ENCODE data around the gene OR51B5.
A peak's percentile ranks its signal among the peaks of the same experiment; 100 is the strongest.
"Not testable (repeated sequence)": the region's sequence is repeated elsewhere in the genome, so short reads cannot be mapped to it uniquely, and the experiment has no call there.

Gene OR51B5, protein sequence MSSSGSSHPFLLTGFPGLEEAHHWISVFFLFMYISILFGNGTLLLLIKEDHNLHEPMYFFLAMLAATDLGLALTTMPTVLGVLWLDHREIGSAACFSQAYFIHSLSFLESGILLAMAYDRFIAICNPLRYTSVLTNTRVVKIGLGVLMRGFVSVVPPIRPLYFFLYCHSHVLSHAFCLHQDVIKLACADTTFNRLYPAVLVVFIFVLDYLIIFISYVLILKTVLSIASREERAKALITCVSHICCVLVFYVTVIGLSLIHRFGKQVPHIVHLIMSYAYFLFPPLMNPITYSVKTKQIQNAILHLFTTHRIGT

GRCh38 chr11:5343474-5344335, at the start of gene OR51B5:
Gene OR51B5, minus strand, starts transcription at chr11:5343524. Its CDS starts 0 bp downstream, at chr11:5343524.
- DNase-seq, result no peak

DNA sequence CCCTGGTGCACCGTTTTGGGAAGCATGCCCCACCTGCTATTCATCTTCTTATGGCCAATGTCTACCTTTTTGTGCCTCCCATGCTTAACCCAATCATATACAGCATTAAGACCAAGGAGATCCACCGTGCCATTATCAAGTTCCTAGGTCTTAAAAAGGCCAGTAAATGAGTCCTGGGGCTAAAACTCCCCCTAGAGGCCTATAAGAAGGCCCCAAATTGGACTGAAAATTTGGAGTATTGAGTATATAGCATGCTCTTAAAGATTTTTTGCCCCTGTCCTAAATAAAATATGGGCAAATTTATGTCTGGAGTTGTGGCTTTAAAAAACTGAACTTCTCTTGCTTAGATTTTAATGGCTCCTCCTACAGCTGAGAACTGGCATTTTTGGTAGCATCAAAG, 46.9 kb upstream of the OR51B5 start:
- no peak for DNase-seq

GRCh38 chr11:5384335-5384734, 41.0 kb upstream of the OR51B5 start:
- DNase-seq, result no peak

DNA sequence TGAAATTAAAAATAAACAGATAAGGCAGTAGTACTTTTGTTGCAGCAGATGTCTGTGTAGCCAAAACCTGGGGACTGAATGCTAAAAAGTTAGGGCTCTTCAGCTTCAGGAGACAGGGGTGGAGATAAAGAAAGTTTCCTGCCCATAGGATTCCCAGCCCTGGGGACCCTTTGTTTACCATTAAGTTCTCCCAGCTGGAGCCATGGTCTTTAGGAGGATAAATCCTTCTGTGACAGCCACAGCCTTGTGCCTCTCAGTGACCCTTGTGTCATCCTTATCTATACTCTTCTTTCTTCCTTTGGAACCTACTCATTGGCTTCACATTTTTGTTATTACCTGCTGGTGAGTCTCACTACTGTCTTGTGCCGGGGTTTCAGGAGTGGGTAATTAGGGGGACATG, 40.3 kb upstream of the OR51B5 start, which contains the start of gene OR51M1:
Gene OR51M1 (plus strand): TSS at position 237 of the 400 bp plus-strand sequence. CDS start 5,587 bp downstream, outside the sequence.
- DNase-seq, result no peak

DNA sequence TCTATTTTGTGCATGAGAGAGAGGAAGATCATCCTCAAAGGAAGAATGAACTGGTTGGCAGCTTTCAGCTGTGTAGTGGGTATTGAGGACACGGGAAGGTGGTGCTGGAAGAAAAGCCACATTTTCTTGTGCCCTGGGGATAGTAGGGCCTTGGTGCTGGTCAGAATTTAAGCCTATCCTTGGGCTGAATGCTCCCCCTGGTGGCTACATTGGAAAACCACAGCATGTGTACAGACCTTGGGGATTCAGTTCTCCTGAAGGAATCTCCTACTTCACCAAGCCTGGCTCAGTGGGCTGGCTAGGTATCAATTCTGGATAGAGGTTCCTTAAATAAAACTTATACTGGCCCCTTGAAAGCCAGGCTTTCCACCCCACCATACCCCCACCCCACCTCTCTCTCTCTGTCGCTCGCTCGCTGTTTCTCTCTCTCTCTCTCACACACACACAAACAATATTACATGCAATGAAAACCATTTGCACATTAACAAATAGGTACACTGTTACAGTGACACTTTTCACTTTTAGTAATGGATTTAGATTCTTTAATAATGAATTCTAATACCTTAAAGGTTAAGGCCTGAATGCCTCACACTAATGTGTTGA, 37.5 kb upstream of the OR51B5 start:
- DNase-seq, result peak; percentile 22 to 40

DNA sequence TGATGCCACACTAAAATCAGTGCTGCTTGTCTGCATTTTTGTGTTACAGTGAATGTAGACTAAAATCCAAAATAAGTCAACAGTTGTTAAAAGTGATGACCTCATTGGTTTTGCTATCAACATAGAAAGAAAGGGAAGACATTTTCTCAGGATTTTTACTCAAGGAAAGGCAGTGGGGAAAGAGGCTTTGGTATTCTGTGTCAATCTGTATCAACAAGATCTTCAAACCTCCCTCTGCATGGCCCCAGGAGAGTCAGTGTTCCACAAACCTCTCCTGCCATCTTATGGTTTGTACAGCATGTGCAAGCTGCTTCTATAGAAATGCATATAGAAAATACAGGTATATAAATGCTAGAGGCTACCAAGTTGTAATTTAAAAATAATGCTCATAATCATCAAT, 26.5 kb upstream of the OR51B5 start:
- DNase-seq, result peak in 1 of 2 experiments; percentile 28

DNA sequence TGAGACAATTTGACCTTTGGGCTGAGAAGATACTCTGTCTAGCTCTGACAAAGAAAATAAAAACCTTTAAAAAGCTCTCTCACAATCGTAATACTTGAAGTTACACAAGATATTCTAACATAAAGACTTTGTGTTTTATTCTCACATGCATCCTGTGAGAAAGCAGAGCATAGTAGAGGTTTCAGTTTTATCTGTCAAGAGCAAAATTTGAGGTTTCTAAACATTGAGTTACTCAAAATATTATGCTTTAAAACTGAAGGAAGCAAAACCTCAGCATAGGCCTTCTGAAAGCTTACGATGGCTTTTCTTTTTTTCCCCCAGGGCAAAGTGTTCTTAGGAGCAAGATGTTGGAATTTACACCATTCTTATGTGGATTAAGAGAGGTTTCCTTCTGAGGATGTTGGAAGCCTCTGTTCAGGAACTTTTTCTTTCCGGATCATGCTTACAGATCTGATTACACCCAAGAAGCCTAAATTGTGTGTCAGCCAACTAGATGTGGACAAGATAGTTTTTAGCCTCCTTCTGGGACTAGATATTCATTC, 25.2 kb upstream of the OR51B5 start:
- DNase-seq, result no peak

DNA sequence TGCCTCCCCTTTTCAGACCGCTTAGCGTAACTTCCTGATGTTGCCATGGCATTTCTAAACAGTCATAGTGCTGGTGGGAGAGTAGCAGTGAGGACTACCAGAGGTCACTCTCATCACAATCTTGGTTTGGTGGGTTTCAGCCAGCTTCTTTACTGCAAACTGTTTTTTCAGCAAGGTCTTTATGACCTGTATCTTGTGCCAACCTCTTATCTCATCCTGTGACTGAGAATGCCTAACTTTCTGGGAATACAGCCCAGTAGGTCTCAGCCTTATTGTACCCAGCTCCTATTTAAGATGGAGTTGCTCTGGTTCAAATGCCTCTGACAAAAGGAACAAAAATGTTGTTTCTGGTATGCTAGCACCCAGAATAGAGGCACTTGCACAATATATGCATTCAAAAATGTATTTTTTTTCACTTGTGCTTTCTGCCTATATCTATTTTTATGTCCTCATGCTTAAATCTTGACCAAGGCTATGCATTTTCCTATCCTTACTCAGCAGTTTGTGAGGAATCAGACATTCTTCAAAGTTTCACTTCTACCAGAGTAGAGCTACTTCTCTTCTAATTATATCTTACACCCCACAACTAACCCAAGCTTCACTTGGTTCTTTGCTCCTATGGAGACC, 24.2 kb upstream of the OR51B5 start:
- no peak for DNase-seq

DNA sequence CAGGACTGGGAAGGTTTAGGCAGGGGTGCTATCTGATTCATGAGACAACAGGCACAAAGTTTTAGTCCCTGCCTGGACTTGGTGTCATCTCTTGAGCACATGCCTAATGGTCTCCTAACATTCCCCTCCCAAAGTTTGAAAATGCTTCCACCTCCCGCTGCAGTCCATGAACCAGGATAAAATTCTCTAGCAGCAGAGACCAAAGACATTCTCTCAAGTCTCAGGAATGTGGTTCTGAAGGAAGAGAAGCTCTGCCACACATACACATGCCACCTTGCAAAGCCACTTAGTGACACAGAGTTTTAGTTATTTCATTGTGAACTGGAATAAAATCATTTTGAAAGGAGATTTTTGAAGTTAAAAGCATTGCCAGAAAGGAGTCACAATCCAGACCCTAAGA, 23.5 kb upstream of the OR51B5 start:
- no peak for DNase-seq

- not testable (repeated sequence) for DNase-seq
These were observed 23.0 kb upstream of the OR51B5 start for GRCh38 chr11:5366365-5366764.

GRCh38 chr11:5364214-5364613, 20.9 kb upstream of the OR51B5 start:
- DNase-seq, result no peak

GRCh38 chr11:5363679-5364078, 20.4 kb upstream of the OR51B5 start:
- DNase-seq, result no peak

GRCh38 chr11:5362017-5362625, 18.8 kb upstream of the OR51B5 start:
- DNase-seq, result no peak

DNA sequence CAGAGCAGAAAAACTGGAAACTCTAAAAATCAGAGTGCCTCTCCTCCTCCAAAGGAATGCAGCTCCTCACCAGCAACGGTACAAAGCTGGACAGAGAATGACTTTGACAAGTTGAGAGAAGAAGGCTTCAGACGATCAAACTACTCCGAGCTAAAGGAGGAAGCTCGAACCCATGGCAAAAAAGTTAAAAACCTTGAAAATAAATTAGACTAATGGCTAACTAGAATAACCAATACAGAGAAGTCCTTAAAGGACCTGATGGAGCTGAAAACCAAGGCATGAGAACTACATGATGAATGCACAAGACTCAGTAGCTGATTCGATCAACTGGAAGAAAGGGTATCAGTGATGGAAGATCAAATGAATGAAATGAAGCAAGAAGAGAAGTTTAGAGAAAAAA, 12.7 kb upstream of the OR51B5 start:
- DNase-seq, result not testable (repeated sequence)

DNA sequence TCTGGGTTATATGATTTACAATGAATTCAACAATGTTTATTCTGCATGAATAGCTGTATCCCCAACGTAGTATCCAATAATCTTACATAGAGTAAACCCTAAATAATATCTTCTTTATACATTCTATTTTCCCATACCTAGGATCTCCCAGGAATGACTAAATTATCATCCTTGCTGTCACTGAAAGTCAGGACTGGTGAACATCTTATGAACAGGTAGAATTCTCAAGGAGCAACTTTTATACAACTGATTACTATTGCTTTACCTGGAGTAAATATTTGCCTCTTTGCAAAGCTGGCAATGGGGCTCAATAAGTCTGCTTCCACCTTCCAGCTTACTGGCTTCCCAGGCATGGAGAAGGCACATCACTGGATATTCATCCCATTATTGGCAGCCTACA, 7.9 kb upstream of the OR51B5 start, which contains the start of gene OR51B6:
Gene OR51B6 (plus strand): TSS at position 301 of the 400 bp plus-strand sequence. CDS start 0 bp downstream, at position 301.
- no peak for DNase-seq

GRCh38 chr11:5349550-5349949, 6.2 kb upstream of the OR51B5 start:
- DNase-seq, result no peak

GRCh38 chr11:5348551-5349194, 5.3 kb upstream of the OR51B5 start:
- DNase-seq, result no peak

- DNase-seq, result no peak
These were observed 2.5 kb upstream of the OR51B5 start for GRCh38 chr11:5345831-5346230.

DNA sequence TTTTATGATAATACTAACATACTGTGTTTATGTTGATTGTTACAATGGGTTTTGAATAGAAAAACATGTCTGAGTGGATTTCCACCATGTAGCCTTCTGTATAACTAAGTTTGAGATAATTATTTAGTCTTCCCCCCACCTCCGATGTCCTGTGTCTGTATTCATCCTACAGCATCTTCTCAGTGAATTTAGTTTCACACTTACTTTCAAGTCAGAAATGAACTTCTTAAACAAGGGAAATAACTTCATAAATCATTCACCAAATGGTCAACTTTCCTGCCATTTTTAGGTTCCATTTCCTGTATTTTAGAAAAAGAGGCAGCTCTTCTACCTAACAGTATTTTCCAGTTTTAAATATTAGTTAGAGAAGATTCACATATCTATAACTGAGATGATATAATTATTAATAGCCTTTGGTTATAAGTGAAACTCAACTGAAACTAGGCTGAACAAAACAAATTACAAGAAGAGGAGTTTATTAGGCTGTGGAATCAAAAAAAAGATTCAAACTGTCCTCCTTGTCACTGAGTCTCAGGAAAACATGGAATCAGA, 3.5 kb downstream of the OR51B5 start:
- no peak for DNase-seq

DNA sequence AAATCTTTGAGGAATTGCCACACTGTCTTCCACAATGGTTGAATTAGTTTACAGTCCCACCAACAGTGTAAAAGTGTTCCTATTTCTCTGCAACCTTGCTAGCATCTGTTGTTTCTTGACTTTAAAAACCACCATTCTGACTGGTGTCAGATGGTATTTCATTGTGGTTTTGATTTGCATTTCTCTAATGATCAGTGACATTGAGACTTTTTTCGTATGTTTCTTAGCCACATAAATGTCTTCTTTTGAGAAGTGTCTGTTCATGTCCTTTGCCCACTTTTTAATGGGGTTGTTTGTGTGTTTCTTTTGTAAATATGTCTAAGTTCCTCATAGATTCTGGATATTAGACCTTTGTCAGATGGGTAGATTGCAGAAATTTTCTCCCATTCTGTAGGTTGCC, 6.1 kb downstream of the OR51B5 start:
- DNase-seq, result not testable (repeated sequence)

DNA sequence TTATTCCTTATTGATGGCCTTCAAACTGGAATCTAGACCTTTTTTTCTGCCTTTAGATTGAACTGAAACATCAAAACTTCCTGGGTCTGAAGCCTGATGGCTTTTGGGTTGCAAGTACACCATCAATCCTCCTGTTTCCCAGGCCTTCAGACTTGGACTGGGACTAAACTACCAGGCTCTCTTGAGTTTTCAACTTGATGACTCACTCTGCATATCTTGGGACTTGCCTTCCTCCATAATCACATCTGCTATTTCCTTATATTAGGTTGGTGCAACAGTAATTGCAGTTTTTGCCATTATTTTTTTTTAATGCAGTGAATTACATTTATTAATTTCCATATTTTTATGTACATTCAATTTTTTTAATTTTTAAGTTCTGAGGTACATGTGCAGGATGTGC, 7.0 kb downstream of the OR51B5 start:
- DNase-seq, result no peak
